ENCODE results near the gene SPCS2.

GRCh38 chr11:74978041-74978440 is 29.0 kb downstream of the SPCS2 start:
- TF ChIP-seq CTCF (IDR thresholded peaks at IDR 0.05), result no peak
- TF ChIP-seq EP300 (IDR thresholded peaks at IDR 0.05), result no peak
